Superior temporal gyrus (tissue), 1 donor: Measurements from ENCODE around the gene PSMB11.

Experiments
- DNase-seq: peaks from one replicate; pipeline ENCODE4 v3.0.0-alpha.2; 2016; ENCODE audit errors: extremely low spot score

Gene PSMB11

DNA sequence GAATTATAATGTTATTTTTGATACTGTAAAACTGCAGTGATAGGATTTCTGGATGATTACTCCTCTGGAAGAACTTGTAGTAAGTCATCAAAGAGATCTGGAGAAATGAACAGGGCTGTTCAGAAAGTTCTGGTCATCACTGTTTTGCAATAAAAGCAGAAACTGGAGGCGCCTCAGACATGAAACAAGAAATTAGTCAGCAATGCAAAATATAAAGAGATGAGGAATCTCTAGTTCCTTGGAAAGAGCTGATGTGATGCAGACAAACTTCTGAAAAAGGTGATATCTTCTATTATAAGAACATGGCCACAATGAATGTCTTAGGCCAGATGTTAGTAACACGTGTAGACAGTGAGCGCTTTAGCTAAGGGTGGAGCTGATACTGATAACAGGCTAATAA, 43.4 kb downstream of the PSMB11 start:
- no peak for DNase-seq

DNA sequence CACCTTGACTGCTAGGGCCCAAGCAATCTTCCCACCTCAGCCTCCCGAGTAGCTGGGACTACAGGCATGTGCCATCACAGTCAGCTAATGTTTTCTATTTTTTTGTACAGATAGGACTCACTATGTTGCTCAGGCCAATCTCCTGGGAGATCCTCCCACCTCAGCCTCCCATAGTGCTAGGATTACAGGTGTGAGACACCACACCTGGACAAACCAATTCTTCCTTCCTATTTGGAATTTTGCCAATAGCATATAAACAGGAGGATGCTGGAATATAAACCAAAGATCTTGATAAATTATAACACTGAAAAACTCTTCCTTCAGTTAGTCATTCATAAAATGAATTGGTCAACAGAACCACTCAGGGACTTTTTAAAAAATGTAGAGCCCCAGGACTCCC, 44.6 kb downstream of the PSMB11 start:
- no peak for DNase-seq

DNA sequence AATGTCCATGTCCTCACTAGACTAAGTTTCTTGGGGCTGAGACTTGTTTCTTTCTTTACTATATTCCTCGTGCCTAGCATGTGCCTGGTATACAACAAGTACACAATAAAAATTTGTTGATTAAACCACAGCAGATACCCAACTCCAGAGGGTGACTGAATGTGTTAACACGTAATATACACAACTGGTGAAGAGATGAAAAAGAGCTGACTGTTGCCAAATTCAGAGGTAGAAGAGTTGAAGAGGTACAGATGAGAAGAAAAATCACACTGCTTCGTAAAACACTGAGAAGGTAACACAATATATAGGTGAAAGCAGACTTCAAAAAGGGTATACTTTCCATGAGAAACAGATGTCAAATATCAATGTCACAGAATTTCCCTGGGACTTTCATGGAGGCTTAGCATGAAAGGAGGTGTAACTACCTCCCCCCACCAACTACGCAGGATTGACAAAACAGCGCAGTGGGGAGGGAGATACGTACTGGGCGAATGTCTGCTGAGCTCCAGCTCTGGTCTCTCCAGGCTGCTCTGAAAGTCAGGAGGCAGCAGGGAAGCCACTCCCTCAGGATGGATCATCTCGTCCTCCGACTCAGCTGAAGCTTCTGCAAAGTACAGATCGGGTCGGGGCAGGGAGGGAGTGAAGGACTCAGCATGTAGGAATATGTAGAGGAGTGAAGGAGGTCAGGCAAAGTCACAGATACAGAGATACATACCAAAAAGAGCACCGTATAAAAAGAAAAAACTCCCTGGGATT, 47.7 kb downstream of the PSMB11 start:
- DNase-seq, result no peak

DNA sequence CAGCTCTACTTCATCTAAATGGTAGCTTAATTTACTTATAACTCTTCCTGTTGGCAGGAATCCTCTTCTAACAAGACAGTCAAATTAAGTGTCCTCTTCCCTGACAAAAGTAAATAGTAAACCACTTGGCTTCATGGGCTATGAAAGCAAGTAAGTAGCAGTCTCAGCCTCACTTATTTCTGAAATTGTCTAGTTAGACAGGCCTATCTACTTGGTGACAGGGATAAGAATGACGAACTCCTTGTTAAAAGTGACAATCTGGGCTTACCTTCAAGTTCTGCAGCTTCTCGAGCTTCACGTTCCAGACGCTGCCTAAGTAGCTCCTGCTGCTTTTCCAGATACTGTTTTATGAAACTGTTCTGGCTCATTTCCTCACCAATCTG, 48.2 kb downstream of the PSMB11 start:
- no peak for DNase-seq

DNA sequence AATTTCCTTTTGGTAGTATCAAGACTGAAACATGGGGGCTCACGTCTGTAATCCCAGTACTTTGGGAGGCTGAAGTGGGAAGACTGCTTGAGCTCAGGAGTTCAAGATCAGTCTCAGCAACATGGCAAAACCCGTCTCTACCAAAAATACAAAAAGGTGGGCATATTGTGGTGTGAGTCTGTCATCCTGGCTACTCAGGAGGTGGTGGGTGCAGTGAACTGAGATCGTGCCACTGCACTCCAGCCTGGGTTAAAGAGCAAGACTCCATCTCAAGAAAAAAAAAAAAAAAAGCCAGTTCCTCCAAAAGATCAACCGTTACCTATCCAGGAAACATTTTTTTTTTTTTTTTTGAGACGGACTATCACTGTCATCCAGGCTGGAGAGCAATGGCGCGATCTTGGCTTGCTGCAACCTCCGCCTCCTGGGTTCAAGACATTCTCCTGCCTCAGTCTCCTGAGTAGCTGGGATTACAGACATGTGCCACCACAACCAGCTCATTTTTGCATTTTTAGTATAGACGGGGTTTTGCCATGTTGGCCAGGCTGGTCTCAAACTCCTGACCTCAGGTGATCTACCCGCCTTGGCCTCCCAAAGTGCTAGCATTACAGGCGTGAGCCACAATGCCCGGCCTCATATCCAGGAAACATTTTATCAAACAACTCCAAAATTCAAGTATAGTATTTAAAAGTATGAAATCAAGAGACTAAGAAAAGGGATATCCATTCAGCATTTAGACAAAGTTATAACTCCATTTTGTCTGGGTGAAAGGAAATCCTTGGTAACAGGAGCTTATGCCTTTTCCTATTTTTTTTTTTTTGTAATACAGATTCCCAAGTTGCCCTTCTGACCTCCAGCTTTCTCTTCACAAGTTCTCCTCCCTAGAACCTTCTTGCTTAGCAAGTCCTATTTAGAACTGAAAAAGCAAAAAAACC, 49.5 kb downstream of the PSMB11 start:
- DNase-seq, result no peak

DNA sequence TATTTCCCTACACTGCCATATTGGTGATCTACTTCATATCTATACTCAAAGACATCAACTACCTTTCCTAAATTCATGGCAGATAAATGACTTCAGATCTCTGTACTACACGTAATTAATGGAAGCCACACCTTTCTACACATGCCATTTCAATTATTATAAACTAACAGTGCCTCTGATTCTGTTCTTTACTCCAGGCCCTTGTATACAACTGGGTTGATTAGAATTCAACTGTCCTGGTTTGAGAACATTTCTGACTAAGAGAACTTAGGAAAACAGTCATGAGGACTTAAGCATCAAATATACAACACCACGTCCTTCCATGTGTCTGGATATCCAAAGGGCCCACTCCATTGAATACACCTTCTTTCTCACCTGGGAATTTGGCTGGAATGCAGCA, 51.1 kb downstream of the PSMB11 start:
- no peak for DNase-seq

DNA sequence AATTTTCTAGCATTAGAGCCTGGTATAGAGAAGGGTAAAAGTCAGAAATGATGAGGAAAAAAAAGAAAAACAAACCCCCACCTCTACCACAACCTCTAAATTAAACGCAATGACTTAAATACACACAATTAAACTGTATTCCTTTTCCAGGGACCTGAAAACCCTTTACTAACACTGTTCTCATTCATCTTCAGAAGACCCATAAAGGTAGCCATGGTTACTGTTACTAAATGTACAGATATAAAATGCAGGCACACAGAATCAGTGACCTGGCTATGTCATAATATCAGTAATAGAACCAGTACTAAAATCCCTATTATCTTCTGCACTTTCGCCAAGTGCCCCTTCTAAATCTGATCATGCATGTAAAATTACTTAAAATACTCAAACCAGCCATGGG, 51.5 kb downstream of the PSMB11 start:
- no peak for DNase-seq
